ENCODE results near the gene PRKG1. TPM values are rescaled to one million over a fixed set of nuclear protein-coding genes. Genes with fewer than 3 reads are reported as not detected.

The PRKG1 gene
- total RNA-seq, 6 experiments from 2014 or later, result 1.1 to 2.0 (median 1.3) TPM

DNA sequence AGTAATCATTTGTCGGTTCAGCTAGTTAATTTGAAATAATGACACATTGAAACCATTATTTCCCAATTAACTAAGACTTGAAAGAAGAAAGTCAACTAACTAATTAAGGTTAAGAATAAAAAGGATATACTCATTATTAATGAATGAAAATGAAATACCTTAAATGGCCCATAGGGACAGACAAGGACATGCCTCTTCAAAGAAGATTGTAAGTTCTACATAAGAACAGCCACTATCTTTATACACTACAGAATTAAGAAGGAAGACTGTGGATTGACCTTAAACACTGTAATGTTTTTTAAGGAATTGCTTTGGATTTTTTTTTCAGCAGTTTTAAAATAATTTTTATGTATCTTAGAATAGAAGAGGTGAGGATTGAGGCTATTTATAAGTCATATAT lies 564.5 kb downstream of the PRKG1 start:
- ATAC-seq (no peak), DNase-seq (no peak)
- intact Hi-C loops (cut with DNase I), result no loop called here
- TF ChIP-seq POLR2A (IDR thresholded peaks at IDR 0.05), result no peak
- TF ChIP-seq, protein P1, sequence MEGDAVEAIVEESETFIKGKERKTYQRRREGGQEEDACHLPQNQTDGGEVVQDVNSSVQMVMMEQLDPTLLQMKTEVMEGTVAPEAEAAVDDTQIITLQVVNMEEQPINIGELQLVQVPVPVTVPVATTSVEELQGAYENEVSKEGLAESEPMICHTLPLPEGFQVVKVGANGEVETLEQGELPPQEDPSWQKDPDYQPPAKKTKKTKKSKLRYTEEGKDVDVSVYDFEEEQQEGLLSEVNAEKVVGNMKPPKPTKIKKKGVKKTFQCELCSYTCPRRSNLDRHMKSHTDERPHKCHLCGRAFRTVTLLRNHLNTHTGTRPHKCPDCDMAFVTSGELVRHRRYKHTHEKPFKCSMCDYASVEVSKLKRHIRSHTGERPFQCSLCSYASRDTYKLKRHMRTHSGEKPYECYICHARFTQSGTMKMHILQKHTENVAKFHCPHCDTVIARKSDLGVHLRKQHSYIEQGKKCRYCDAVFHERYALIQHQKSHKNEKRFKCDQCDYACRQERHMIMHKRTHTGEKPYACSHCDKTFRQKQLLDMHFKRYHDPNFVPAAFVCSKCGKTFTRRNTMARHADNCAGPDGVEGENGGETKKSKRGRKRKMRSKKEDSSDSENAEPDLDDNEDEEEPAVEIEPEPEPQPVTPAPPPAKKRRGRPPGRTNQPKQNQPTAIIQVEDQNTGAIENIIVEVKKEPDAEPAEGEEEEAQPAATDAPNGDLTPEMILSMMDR (IDR thresholded peaks at IDR 0.05), result no peak
- H3K4me1 ChIP-seq, result no peaks in the 10 kb centered on the region
- H3K9me3 ChIP-seq, result no peaks in the 10 kb centered on the region
- WGBS (ENCODE audit: insufficient coverage, low coverage, low lambda C conversion rate, missing lambda C conversion rate), result 55% methylated on average over 1 of the region's 1 CpG
- H3K27me3 ChIP-seq, result no peaks in the 10 kb centered on the region
- no peak overlapping the region for H3K27ac ChIP-seq
- no peak overlapping the region for H3K4me3 ChIP-seq
- no peaks in the 10 kb centered on the region for H3K36me3 ChIP-seq

DNA sequence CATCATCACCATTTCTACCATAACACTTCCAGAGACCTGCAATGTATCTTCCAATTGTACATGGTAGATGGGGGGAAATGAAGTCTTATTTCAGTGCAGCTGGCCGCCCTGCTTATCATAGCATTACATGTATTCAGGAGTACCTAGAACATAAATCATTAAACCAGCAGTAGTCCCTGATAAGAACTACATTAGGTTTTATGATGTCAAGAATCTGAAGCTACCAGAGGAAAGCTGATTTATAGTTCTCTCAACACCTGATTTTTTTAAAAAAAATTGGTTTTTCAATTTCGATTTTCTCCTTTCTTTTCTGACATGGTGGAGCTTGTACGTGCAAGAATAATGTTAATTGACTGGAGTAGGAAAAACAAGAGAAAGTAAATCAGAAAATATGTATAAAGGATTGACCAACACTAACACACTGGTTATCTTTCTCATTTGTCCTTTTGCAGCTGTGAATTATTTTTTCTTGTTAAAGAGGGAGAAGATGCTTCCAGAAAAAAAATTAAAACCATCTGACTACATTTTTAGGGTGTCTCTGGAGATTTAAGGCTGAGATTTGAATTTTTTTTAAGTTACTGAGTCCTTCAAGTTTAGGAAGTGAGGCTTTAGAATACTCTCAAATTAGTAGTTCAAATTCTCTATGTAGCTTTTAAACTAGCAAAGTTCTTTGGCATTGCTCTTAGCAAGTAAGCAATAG lies 566.0 kb downstream of the PRKG1 start:
- TF ChIP-seq, protein P1 (IDR thresholded peaks at IDR 0.05), result no peak
- no peak for TF ChIP-seq POLR2A (IDR thresholded peaks at IDR 0.05)
- no peak for DNase-seq

DNA sequence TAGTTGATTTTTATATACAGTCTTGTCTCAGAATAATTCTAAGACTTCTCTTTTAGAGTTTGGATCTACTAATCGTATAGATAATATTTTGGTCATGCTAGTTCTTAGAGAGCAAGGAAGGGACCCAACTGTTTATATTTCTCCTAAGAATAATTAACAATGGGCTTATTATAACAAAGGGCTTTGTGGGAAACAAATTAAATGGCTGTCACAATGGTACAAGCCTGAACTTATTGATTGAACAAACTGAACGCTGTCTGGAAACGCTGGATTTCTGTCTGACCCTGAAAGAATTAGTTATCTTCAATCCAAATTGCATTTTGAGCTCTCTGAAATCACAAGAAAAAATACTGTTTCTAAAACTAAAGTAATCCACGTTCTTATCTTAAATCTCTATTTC lies 568.3 kb downstream of the PRKG1 start:
- Histone ChIP-seq H3K27me3 (no peaks in the 10 kb centered on the region), H3K4me3 (no peak overlapping the region), H3K36me3 (no peaks in the 10 kb centered on the region), H3K27ac (no peak overlapping the region), H3K4me1 (no peaks in the 10 kb centered on the region), H3K9me3 (no peaks in the 10 kb centered on the region)
- DNase-seq (no peak), ATAC-seq (no peak)
- 21% methylated on average over 4 of the region's 4 CpGs for WGBS (ENCODE audit: insufficient coverage, low coverage, low lambda C conversion rate, missing lambda C conversion rate)
- TF ChIP-seq, protein P1 (IDR thresholded peaks at IDR 0.05), result no peak
- intact Hi-C loops (cut with DNase I), result no loop called here

More for the DNA sequence above, 566.0 kb downstream of the PRKG1 start:
- Histone ChIP-seq H3K27me3 (no peaks in the 10 kb centered on the region), H3K27ac (no peak overlapping the region), H3K4me3 (no peak overlapping the region), H3K4me1 (no peaks in the 10 kb centered on the region), H3K36me3 (no peaks in the 10 kb centered on the region), H3K9me3 (no peaks in the 10 kb centered on the region)
- ATAC-seq, result no peak
- intact Hi-C loops (cut with DNase I), result no loop called here
- 47% methylated on average over 3 of the region's 3 CpGs for WGBS (ENCODE audit: insufficient coverage, low coverage, low lambda C conversion rate, missing lambda C conversion rate)

DNA sequence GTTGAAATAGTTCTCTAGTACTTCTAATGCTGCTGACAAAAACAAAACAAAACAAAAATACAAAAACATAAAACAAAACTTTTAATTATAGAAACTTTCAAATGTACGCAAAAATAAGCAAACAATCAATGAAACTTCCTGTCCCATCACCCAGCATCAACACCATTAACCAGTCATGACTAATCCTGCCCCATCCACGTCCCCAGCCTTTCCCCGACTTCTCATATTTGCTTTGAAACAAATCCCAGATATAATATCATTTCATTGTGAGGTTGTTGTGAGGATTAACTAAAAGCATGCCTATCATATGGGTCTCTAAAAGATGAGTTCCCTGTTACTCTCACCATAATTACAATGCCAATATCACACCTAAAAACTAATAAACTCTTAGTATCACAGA lies 569.4 kb downstream of the PRKG1 start:
- no peak for DNase-seq
- Histone ChIP-seq H3K4me1 (no peaks in the 10 kb centered on the region), H3K27me3 (no peaks in the 10 kb centered on the region), H3K27ac (no peak overlapping the region), H3K9me3 (no peaks in the 10 kb centered on the region), H3K36me3 (no peaks in the 10 kb centered on the region), H3K4me3 (no peak overlapping the region)
- 32% methylated on average over 3 of the region's 3 CpGs for WGBS (ENCODE audit: insufficient coverage, low coverage, low lambda C conversion rate, missing lambda C conversion rate)
- ATAC-seq, result no peak
- intact Hi-C loops (cut with DNase I), result no loop called here
- TF ChIP-seq POLR2A (IDR thresholded peaks at IDR 0.05), result no peak
- TF ChIP-seq, protein P1 (IDR thresholded peaks at IDR 0.05), result no peak
